IMR-90 (cell line): ENCODE results near the gene NPAS3. TPM values are rescaled to one million over a fixed set of nuclear protein-coding genes. Genes with fewer than 3 reads are reported as not detected.

Experiments used
- ATAC-seq: fragments of 200-7000 bp; cut with Tn5 transposase; 2 replicates; pipeline ENCODE4 v1.9.1; 2020; ENCODE audit warnings: low read depth, mild to moderate bottlenecking, moderate library complexity
- BruUV-seq: library from RNA; stranded (reverse); fragments of 400-500 nt; replicated peaks from 2 replicates; lab custom pipeline; 2021; lab: Mats Ljungman, UMichigan
- CTCF ChIA-PET: fragments of 300-600 bp; formaldehyde crosslinking; extraction: SDS; loops from one replicate; lab custom pipeline; 2021; ENCODE audit warnings: antibody characterized with exemption; lab: Yijun Ruan, JAX
- POLR2A ChIA-PET: fragments of 300-600 bp; sonication (Branson Sonifier 250); formaldehyde crosslinking; loops from one replicate; lab custom pipeline; 2022; ENCODE audit warnings: antibody characterized with exemption; ENCODE audit not compliant: unreplicated experiment; lab: Charles Lee
- DNase-seq: peaks from one replicate; pipeline ENCODE4 v3.0.0; 2013
- H2AFZ ChIP-seq: replicated peaks from 2 replicates; pipeline ENCODE3; 2013; ENCODE audit warnings: low read length, mild to moderate bottlenecking; ENCODE audit not compliant: poor library complexity
- H2AK5ac ChIP-seq: 2 replicates; pipeline ENCODE4 v1.6.1; 2013; ENCODE audit warnings: low read depth, low read length, inconsistent platforms
- H2AK9ac ChIP-seq: replicated peaks from 2 replicates; pipeline ENCODE3; 2013; ENCODE audit warnings: mild to moderate bottlenecking, low read depth, low read length, moderate library complexity; ENCODE audit not compliant: poor library complexity
- H2BK120ac ChIP-seq: 2 replicates; pipeline ENCODE4 v1.6.1; 2013; ENCODE audit warnings: low read depth, low read length, inconsistent platforms
- H2BK15ac ChIP-seq: 3 replicates; pipeline ENCODE4 v1.6.1; 2013; ENCODE audit warnings: low read depth, low read length, inconsistent platforms
- H2BK20ac ChIP-seq: 2 replicates; pipeline ENCODE4 v1.6.1; 2013; ENCODE audit warnings: low read depth, mild to moderate bottlenecking, inconsistent platforms, low read length, moderate library complexity
- H2BK5ac ChIP-seq: 2 replicates; pipeline ENCODE4 v1.6.1; 2013; ENCODE audit warnings: mild to moderate bottlenecking, low read depth, low read length, inconsistent platforms; ENCODE audit not compliant: poor library complexity, severe bottlenecking
- H3K14ac ChIP-seq: replicated peaks from 2 replicates; pipeline ENCODE4 v1.6.1; 2013; ENCODE audit warnings: low read depth, low read length, inconsistent platforms
- H3K18ac ChIP-seq: 2 replicates; pipeline ENCODE4 v1.6.1; 2013; ENCODE audit warnings: low read depth, low read length, control low read depth
- H3K23ac ChIP-seq: 2 replicates; pipeline ENCODE4 v1.6.1; 2013; ENCODE audit warnings: low read depth, low read length, inconsistent platforms
- H3K27ac ChIP-seq: 2 replicates; pipeline ENCODE4 v1.5.1; 2013; ENCODE audit warnings: mild to moderate bottlenecking, control low read depth, low read length; ENCODE audit not compliant: insufficient read depth
- H3K27me3 ChIP-seq: 2 replicates; pipeline ENCODE4 v1.6.1; 2013; ENCODE audit warnings: low read length; ENCODE audit not compliant: control insufficient read depth, insufficient read depth
- H3K36me3 ChIP-seq: 2 replicates; pipeline ENCODE4 v1.6.1; 2013; ENCODE audit warnings: low read length, mixed read lengths; ENCODE audit not compliant: control insufficient read depth, insufficient read depth
- H3K4ac ChIP-seq: 2 replicates; pipeline ENCODE4 v1.6.1; 2013; ENCODE audit warnings: low read depth, low read length, inconsistent platforms
- H3K4me1 ChIP-seq: 2 replicates; pipeline ENCODE4 v1.6.1; 2013; ENCODE audit warnings: low read length, mixed read lengths; ENCODE audit not compliant: control insufficient read depth, insufficient read depth
- H3K4me2 ChIP-seq: 2 replicates; pipeline ENCODE4 v1.6.1; 2013; ENCODE audit warnings: low read depth, mild to moderate bottlenecking, control low read depth, low read length, moderate library complexity
- H3K4me3 ChIP-seq: 2 replicates; pipeline ENCODE4 v1.5.1; 2013; ENCODE audit warnings: low read depth, mild to moderate bottlenecking, control low read depth, low read length, moderate library complexity; ENCODE audit not compliant: insufficient read depth
- H3K56ac ChIP-seq: 2 replicates; pipeline ENCODE4 v1.6.1; 2013; ENCODE audit warnings: low read length, inconsistent platforms; ENCODE audit not compliant: insufficient read depth; ENCODE audit errors: extremely low read depth
- H3K79me1 ChIP-seq, 2 experiments: 2 replicates each; pipeline ENCODE4 v1.6.1; 2013; ENCODE audit warnings: low read length in 2 of 2, inconsistent platforms in 1 of 2, low read depth in 1 of 2
- H3K9ac ChIP-seq: 2 replicates; pipeline ENCODE4 v1.6.1; 2013; ENCODE audit warnings: low read depth, low read length, control low read depth
- H3K9me1 ChIP-seq: 2 replicates; pipeline ENCODE4 v1.6.1; 2013; ENCODE audit warnings: low read length, inconsistent platforms; ENCODE audit not compliant: insufficient read depth
- H3K9me3 ChIP-seq: 2 replicates; pipeline ENCODE4 v1.6.1; 2013; ENCODE audit warnings: low read length; ENCODE audit not compliant: control insufficient read depth, insufficient read depth
- H4K20me1 ChIP-seq: 2 replicates; pipeline ENCODE4 v1.6.1; 2013; ENCODE audit warnings: low read length, inconsistent platforms; ENCODE audit not compliant: insufficient read depth
- H4K5ac ChIP-seq: 2 replicates; pipeline ENCODE4 v1.6.1; 2013; ENCODE audit warnings: mild to moderate bottlenecking, low read depth, low read length, control low read depth
- H4K8ac ChIP-seq, 2 experiments: 2 replicates each; pipeline ENCODE4 v1.6.1; 2013; ENCODE audit warnings: low read depth in 2 of 2, low read length in 2 of 2, control low read depth in 1 of 2, inconsistent platforms in 1 of 2
- H4K91ac ChIP-seq: 2 replicates; pipeline ENCODE4 v1.6.1; 2013; ENCODE audit warnings: low read depth, low read length, inconsistent platforms; ENCODE audit not compliant: insufficient read depth
- BHLHE40 ChIP-seq: fragments of 150-350 bp; IDR thresholded peaks from 2 replicates; pipeline ENCODE4 v1.6.1; 2016; ENCODE audit warnings: mild to moderate bottlenecking, low read depth, low read length
- CHD1 ChIP-seq: IDR thresholded peaks from 2 replicates; pipeline ENCODE4 v1.6.1; 2012; ENCODE audit warnings: low read depth, low read length, improper control_type of control experiment
- CTCF ChIP-seq: conservative IDR thresholded peaks from 2 replicates; pipeline ENCODE4 v1.5.1; 2012; ENCODE audit warnings: mild to moderate bottlenecking, low read depth, low read length, improper control_type of control experiment
- FOS ChIP-seq: fragments of 150-350 bp; IDR thresholded peaks from 2 replicates; pipeline ENCODE4 v1.6.1; 2016; ENCODE audit warnings: low read depth, low read length
- MAFK ChIP-seq: IDR thresholded peaks from 2 replicates; pipeline ENCODE4 v1.6.1; 2012; ENCODE audit warnings: low read depth, low read length, improper control_type of control experiment
- MAZ ChIP-seq: IDR thresholded peaks from 2 replicates; pipeline ENCODE4 v1.6.1; 2012; ENCODE audit warnings: low read depth, mild to moderate bottlenecking, low read length, improper control_type of control experiment, moderate library complexity, borderline replicate concordance
- NFE2L2 ChIP-seq: fragments of 150-350 bp; IDR thresholded peaks from 2 replicates; pipeline ENCODE4 v1.6.1; 2016; ENCODE audit warnings: low read depth, mild to moderate bottlenecking, low read length
- POLR2A ChIP-seq: IDR thresholded peaks from 2 replicates; pipeline ENCODE4 v1.6.1; 2012; ENCODE audit warnings: mild to moderate bottlenecking, low read depth, low read length
- RFX5 ChIP-seq: IDR thresholded peaks from 2 replicates; pipeline ENCODE4 v1.8.0; 2012; ENCODE audit warnings: low read depth, mild to moderate bottlenecking, low read length, moderate library complexity
- SMC3 ChIP-seq: fragments of 150-350 bp; IDR thresholded peaks from 2 replicates; pipeline ENCODE4 v1.6.1; 2016; ENCODE audit warnings: low read depth, mild to moderate bottlenecking, antibody characterized with exemption, low read length, moderate library complexity
- dilution Hi-C: fragments of 300-500 bp; cut with HindIII; formaldehyde crosslinking; loops from one replicate; pipeline ENCODE4 v1.14.3; 2018; ENCODE audit warnings: low sequenced_read_pairs; ENCODE audit not compliant: unreplicated experiment
- in situ Hi-C: fragments of 300-500 bp; cut with MboI; formaldehyde crosslinking; loops from 3 replicates; pipeline ENCODE4 v1.14.3; 2019; ENCODE audit warnings: low sequenced_read_pairs, inconsistent platforms, mixed read lengths
- intact Hi-C: fragments of 100-400 bp; cut with micrococcal nuclease; formaldehyde crosslinking; loops from 2 replicates; pipeline ENCODE4 v1.10.0; 2022
- polyA plus RNA-seq, 3 experiments: library from polyadenylated mRNA; depleted of rRNA; stranded (reverse); fragments of >200 nt; gene quantifications; 2 replicates each; pipeline ENCODE4 v1.2.3, GENCODE V29; 2012; ENCODE audit warnings: low replicate concordance in 1 of 3
- total RNA-seq: library from RNA; depleted of rRNA; stranded (reverse); fragments of >200 nt; gene quantifications from 2 replicates; pipeline ENCODE4 v1.2.3, GENCODE V29; 2012

Gene NPAS3
- total and polyA plus RNA-seq, 2 of the 4 experiments (the other 2 are of a cell fraction), result not detected

GRCh38 chr14:33186656-33187055 is 248.0 kb downstream of the NPAS3 start:
- Histone ChIP-seq H3K36me3 (no peaks in the 10 kb centered on the region), H2AFZ (no peak overlapping the region), H3K4me3 (no peak overlapping the region), H3K27me3 (no peaks in the 10 kb centered on the region), H4K8ac (no peak overlapping the region), H3K4me2 (no peak overlapping the region), H4K91ac (no peak overlapping the region), H2BK120ac (no peak overlapping the region), H3K79me1 (no peaks in the 10 kb centered on the region), H3K27ac (no peak overlapping the region), H4K5ac (no peak overlapping the region), H3K9me1 (no peaks in the 10 kb centered on the region), H3K9ac (no peak overlapping the region), H3K14ac (no peak overlapping the region), H2BK20ac (no peak overlapping the region), H2AK5ac (no peak overlapping the region), H3K4ac (no peak overlapping the region), H3K23ac (no peak overlapping the region), H3K9me3 (no peaks in the 10 kb centered on the region), H3K4me1 (no peaks in the 10 kb centered on the region), H2BK5ac (no peak overlapping the region), H4K20me1 (no peaks in the 10 kb centered on the region), H2AK9ac (no peak overlapping the region), H2BK15ac (no peak overlapping the region), H3K56ac (no peak overlapping the region), H3K18ac (no peak overlapping the region)
- dilution Hi-C loops (no loop called here), in situ Hi-C loops (no loop called here), intact Hi-C loops (no loop called here)
- ATAC-seq (no peak), DNase-seq (no peak)
- CTCF ChIA-PET, result no interaction called here
- POLR2A ChIA-PET, result no interaction called here
- TF ChIP-seq RFX5, result no peak
- no peak for TF ChIP-seq MAZ
- TF ChIP-seq MAFK, result no peak
- no peak for TF ChIP-seq NFE2L2
- TF ChIP-seq BHLHE40, result no peak
- TF ChIP-seq SMC3, result no peak
- TF ChIP-seq POLR2A, result no peak
- no peak for TF ChIP-seq CTCF
- TF ChIP-seq CHD1, result no peak
- no peak for TF ChIP-seq FOS
- BruUV-seq, result no TSS peak
